Muscle of leg (tissue), 11 donors: Measurements from ENCODE around the gene VAV2. TPM values are rescaled to one million over a fixed set of nuclear protein-coding genes. Genes with fewer than 3 reads are reported as not detected.
A peak's percentile ranks its signal among the peaks of the same experiment; 100 is the strongest.

Experiments
- DNase-seq: peaks from one replicate; pipeline ENCODE4 v3.0.0; 2013
- H3K27ac ChIP-seq: one replicate; pipeline ENCODE4 v1.5.1; 2013; ENCODE audit warnings: mild to moderate bottlenecking, low read length, control low read depth
- H3K27me3 ChIP-seq: one replicate; pipeline ENCODE4 v1.6.1; 2013; ENCODE audit warnings: low read length; ENCODE audit not compliant: control insufficient read depth, insufficient read depth
- H3K36me3 ChIP-seq: one replicate; pipeline ENCODE4 v1.6.1; 2013; ENCODE audit warnings: low read length; ENCODE audit not compliant: control insufficient read depth, insufficient read depth
- H3K4me1 ChIP-seq: one replicate; pipeline ENCODE4 v1.6.1; 2013; ENCODE audit warnings: low read length; ENCODE audit not compliant: control insufficient read depth, insufficient read depth
- H3K4me3 ChIP-seq: one replicate; pipeline ENCODE4 v1.5.1; 2013; ENCODE audit warnings: low read length, control low read depth
- H3K9me3 ChIP-seq: replicated peaks from 2 replicates; pipeline ENCODE4 v1.6.1; 2013; ENCODE audit warnings: low read depth, low read length; ENCODE audit not compliant: control insufficient read depth
- WGBS: methylation state at CpG from one replicate; pipeline ENCODE4 v1.1.5; 2013; ENCODE audit warnings: missing lambda C conversion rate; ENCODE audit not compliant: insufficient coverage; 5-methylcytosine and 5-hydroxymethylcytosine counted together
- polyA plus RNA-seq, 8 donors: library from polyadenylated mRNA; unstranded; fragments of 120-200 nt; gene quantifications; one replicate each; pipeline versions ENCODE4 v1.2.1 to v1.2.3, GENCODE V29; 2013; ENCODE audit warnings: inconsistent platforms in 1 of 8, low replicate concordance in 1 of 8; ENCODE audit not compliant: insufficient read length in 8 of 8, insufficient read depth in 1 of 8
- total RNA-seq: library from RNA; stranded (reverse); fragments of 120-200 nt; gene quantifications from one replicate; pipeline ENCODE4 v1.2.4, GENCODE V29; 2013

VAV2 gene
- total and polyA plus RNA-seq, 9 donors = 7.4 to 19.1 (median 16.0) TPM

DNA sequence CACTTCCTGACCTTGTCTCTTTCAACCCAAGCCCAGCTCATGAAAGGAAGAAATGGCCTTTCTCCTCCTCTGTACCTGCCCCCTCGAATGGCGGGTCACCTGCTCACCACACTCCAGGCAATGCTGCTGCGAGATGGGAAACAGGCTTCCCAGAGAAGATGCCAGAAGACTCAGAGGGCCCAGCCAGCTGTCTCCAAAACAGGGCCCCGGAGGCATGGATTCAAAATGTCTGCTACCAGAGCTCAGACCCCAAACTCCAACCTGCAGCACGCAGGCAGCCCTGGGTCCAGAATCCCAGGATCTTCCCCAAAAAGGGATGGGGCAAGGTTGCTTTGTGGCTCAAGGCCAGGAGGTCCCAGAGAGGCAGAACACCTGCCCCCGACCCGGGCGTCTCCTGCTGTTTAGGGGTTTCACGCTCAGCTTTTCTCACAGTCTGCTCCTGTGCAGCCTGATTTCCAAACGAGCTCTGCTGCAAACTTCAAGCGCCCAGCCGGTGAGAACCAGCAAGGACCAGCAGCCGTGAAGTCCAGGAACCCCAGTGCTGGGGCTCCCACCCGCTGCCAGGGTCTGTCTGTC lies 42.5 kb downstream of the VAV2 start:
- peaks cover 45% of the 10 kb centered on the region for H3K4me1 ChIP-seq
- WGBS = 74% methylated on average over 12 of the region's 14 CpGs
- no peaks in the 10 kb centered on the region for H3K27me3 ChIP-seq
- no peak for DNase-seq
- H3K36me3 ChIP-seq = peaks cover 3% of the 10 kb centered on the region
- H3K9me3 ChIP-seq = no peaks in the 10 kb centered on the region
- H3K27ac ChIP-seq = peak overlapping the region; percentile 37
- H3K4me3 ChIP-seq = no peak overlapping the region

- Histone ChIP-seq H3K27me3 (no peaks in the 10 kb centered on the region), H3K36me3 (peaks cover 3% of the 10 kb centered on the region), H3K4me1 (peaks cover 45% of the 10 kb centered on the region), H3K9me3 (no peaks in the 10 kb centered on the region), H3K27ac (no peak overlapping the region), H3K4me3 (no peak overlapping the region)
- 80% methylated on average over 25 of the region's 31 CpGs for WGBS
- DNase-seq = no peak
These were observed 43.3 kb downstream of the VAV2 start for GRCh38 chr9:133948561-133949485.

GRCh38 chr9:133948131-133948530 lies 44.0 kb downstream of the VAV2 start:
- 69% methylated on average over 13 of the region's 16 CpGs for WGBS

DNA sequence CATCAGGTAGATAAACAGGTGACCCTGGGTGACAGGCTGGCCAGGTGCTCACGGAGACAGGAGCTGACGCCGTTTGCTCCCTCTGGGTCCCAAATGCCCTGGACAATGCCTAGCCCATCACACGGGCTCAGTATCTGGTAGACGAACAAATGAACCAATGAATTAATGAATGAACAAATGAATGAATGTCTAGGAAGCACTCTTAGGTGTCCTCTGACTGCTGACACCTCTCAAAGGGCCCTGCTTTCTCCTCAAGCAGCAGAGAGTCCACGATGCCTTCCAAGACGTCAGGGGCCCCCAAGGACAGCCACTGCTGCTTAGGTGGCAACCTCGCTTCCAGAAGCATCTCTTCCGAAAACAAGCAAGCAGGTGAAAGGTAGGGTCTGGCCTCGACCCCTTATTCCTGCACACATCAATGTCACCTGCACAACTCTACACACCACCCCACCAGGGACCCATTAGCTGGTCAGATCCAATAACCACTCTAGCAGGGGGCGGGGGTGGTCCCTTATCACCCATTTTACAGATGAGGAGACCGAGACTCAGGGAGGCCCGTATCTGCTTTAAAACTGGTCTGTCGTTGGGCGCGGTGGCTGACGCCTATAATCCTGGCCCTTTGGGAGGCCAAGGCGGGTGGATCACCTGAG lies 45.2 kb downstream of the VAV2 start:
- DNase-seq = no peak
- Histone ChIP-seq H3K27me3 (no peaks in the 10 kb centered on the region), H3K4me1 (peaks cover 60% of the 10 kb centered on the region), H3K27ac (no peak overlapping the region), H3K36me3 (peaks cover 3% of the 10 kb centered on the region), H3K9me3 (no peaks in the 10 kb centered on the region), H3K4me3 (no peak overlapping the region)
- WGBS = 89% methylated on average over 13 of the region's 18 CpGs

More at GRCh38 chr9:133948131-133948530, 44.0 kb downstream of the VAV2 start:
- DNase-seq = peak; percentile 25
- Histone ChIP-seq H3K9me3 (no peaks in the 10 kb centered on the region), H3K27me3 (no peaks in the 10 kb centered on the region), H3K36me3 (peaks cover 3% of the 10 kb centered on the region), H3K4me1 (peaks cover 50% of the 10 kb centered on the region), H3K4me3 (no peak overlapping the region), H3K27ac (no peak overlapping the region)

DNA sequence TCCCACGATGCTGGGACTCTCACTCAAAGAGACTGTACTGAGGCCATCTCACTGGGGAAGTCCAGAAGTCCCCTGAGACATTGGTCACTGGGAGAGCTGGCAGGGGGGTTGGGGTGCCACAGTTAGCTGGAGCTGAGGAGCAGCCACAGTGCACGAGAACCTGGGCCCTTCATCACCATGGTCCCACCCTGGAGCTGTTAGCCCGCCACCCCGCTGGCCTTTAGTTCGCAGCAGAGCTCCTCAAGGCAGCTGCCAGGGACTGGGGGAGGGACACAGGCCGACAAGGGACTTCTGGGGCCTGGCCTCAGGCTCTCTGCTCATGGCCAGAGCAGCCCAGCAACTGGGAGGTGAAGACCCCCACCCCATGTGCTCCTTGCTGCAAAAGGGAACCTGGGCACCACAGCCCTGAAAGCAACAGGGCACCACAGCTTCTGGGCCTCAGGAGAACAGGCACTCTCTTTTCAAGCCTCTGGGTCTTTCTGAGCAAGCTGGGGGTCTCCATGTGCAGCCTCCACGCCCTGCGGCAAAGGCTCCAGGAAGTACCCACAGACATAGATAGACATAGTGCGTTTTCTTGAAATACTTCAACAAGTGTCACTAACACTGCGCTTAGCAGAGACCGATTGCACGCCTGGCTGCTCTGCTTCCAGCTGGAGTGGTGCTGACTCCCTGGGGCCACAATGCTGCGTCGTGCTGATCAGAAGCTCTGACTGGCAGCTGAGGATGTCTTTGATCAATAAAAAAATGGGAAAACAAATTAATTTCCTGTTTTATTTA lies 46.0 kb downstream of the VAV2 start:
- 88% methylated on average over 11 of the region's 14 CpGs for WGBS
- H3K4me1 ChIP-seq = peaks cover 56% of the 10 kb centered on the region
- no peak for DNase-seq

GRCh38 chr9:133945314-133945975 lies 46.7 kb downstream of the VAV2 start:
- Histone ChIP-seq H3K27ac (no peak overlapping the region), H3K4me3 (no peak overlapping the region), H3K27me3 (no peaks in the 10 kb centered on the region), H3K9me3 (no peaks in the 10 kb centered on the region), H3K4me1 (peaks cover 48% of the 10 kb centered on the region), H3K36me3 (peaks cover 3% of the 10 kb centered on the region)
- 86% methylated on average over 13 of the region's 13 CpGs for WGBS
- no peak for DNase-seq

More for the DNA sequence above, 46.0 kb downstream of the VAV2 start:
- H3K27me3 ChIP-seq = no peaks in the 10 kb centered on the region
- H3K4me3 ChIP-seq = no peak overlapping the region
- H3K36me3 ChIP-seq = peaks cover 3% of the 10 kb centered on the region
- H3K9me3 ChIP-seq = no peaks in the 10 kb centered on the region
- no peak overlapping the region for H3K27ac ChIP-seq

DNA sequence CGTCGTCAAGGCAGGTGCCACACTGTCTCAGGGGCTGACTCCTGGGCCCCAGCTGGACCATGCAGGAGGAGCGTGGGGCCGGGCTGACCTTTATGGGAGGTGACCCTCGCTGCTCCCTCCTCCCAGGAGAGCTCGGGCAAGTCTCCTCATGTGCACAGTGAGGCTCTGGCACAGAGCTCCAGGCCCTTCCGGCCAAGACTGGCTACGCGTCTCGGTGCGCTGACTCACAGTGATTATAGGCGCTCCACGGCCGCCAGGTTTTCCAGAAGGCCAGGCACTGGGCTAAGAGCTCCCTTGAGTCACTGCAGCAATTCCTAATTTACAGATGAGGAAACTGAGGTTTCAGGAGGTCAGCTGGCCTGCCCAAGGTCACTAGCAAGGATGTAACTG lies 47.4 kb downstream of the VAV2 start:
- Histone ChIP-seq H3K9me3 (no peaks in the 10 kb centered on the region), H3K36me3 (peaks cover 3% of the 10 kb centered on the region), H3K4me3 (no peak overlapping the region), H3K4me1 (peaks cover 41% of the 10 kb centered on the region), H3K27ac (no peak overlapping the region), H3K27me3 (no peaks in the 10 kb centered on the region)
- 62% methylated on average over 11 of the region's 14 CpGs for WGBS
- DNase-seq = peak; percentile 39

DNA sequence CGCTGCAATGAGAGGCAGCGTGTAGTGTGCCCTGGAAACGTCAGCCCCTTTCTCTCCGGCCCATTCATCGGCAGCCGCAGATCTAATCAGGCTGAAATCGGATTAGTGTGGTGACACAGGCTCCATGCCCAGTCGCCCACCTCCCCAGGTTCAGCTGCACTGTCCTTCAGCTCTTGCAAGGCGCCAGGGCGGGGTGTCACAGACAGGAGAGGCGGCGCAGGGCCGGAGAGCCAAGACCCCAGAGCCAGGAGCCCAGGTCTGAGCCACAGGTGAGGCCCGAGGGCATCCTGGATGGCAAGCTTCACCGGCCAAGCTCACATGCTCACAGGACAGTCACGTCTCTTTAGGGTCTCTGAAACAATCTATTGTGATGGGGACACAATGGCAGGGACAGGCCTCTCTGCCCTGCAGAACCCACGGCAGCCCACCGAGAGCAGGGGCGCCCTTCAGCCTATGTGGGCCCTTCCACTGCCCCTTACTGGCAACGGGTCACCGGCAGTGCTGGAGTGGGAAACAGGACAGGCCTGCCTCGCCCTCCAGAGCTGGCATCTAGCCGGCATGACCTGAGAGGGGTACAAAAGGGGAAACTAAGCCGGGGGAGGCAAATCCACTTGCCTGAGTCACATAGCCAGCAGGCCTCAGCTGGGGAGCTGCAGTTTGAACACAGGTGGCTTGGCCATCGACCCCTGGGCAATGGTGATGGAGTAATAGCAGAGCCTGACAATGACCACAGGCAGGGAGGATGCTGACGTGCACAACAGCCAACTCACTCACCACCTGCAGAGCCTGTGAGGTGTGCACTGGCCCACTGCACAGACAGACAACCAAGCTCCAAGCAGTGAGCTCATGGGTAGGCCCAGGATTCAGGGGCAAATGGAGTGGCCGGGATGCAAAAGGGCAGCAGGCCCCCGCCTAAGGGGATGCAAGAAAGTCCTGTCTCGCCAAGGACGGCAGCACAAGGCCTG lies 48.1 kb downstream of the VAV2 start:
- WGBS = 80% methylated on average over 30 of the region's 30 CpGs
- Histone ChIP-seq H3K36me3 (peaks cover 3% of the 10 kb centered on the region), H3K4me3 (no peak overlapping the region), H3K9me3 (no peaks in the 10 kb centered on the region), H3K4me1 (peaks cover 38% of the 10 kb centered on the region), H3K27ac (no peak overlapping the region), H3K27me3 (no peaks in the 10 kb centered on the region)
- DNase-seq = no peak
